GM19467 (cell line): Measurements from ENCODE around the gene TTC39C.
A peak's percentile ranks its signal among the peaks of the same experiment; 100 is the strongest.

ENCODE experiments used
- ATAC-seq: cut with Tn5 transposase; IDR thresholded peaks from one replicate; pipeline ENCODE4 v1.9.1; 2021; ENCODE audit warnings: mild to moderate bottlenecking, moderate library complexity; ENCODE audit not compliant: unreplicated experiment

TTC39C gene

GRCh38 chr18:24014062-24014985, at the start of gene TTC39C:
TSS of gene TTC39C (plus strand) at chr18:24014754. CDS start at chr18:24014872, 118 bp downstream.
- no peak for ATAC-seq

DNA sequence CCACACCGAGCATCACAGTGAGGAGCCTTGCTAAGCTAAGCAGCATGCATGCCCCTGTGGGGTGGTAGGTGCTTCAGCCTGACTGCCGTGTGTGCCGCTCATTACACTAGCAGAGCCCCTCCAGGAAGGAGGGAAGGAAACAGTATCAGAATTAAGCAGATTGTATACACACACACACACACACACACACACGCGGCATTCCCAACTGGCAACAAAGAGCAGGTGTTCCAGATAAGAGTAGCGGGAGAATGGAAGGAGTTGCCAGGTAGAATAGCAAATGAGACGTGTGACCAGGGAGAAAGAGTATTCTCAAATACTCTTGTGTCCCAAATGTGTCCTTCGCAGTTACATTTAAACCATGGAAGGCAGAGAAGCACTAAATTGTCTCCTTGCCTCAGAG, 47.6 kb upstream of the TTC39C start:
- no peak for ATAC-seq

DNA sequence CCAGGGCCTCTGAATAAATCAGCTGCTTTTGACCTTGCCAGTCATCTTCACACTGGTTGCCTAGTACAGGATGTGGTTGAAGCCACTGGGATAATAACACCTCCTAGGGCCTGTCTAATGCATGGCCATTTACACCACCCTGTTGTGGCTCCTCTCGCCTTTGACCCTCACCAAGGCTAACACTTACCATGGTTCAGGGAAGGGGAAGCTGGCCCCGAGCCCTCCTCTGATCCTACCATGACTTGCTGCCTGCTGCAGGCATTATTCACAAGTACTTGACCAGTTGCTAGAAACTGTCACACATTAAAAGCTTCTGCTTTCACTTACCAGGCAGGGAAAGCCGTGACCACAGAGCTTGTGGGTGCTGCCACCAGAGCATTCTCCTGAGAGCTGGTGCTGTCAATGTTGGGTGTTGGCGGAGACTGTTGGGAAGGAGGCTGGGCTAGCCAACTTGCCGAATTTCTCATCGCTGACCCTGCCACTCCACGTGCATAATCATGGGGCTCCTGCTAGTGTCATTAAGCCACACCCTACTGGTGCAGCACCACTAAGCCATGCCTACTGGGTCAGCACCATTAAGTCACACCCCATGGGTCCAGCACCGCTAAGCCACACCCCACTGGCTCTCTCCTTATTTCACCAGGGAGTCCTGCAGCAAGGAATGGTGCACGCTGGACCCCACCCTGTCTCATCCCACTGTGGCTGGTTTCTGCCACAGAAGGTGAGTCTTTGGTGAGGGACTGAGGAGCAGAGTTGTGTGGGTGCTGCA, 47.0 kb upstream of the TTC39C start:
- peak; percentile 58 for ATAC-seq

DNA sequence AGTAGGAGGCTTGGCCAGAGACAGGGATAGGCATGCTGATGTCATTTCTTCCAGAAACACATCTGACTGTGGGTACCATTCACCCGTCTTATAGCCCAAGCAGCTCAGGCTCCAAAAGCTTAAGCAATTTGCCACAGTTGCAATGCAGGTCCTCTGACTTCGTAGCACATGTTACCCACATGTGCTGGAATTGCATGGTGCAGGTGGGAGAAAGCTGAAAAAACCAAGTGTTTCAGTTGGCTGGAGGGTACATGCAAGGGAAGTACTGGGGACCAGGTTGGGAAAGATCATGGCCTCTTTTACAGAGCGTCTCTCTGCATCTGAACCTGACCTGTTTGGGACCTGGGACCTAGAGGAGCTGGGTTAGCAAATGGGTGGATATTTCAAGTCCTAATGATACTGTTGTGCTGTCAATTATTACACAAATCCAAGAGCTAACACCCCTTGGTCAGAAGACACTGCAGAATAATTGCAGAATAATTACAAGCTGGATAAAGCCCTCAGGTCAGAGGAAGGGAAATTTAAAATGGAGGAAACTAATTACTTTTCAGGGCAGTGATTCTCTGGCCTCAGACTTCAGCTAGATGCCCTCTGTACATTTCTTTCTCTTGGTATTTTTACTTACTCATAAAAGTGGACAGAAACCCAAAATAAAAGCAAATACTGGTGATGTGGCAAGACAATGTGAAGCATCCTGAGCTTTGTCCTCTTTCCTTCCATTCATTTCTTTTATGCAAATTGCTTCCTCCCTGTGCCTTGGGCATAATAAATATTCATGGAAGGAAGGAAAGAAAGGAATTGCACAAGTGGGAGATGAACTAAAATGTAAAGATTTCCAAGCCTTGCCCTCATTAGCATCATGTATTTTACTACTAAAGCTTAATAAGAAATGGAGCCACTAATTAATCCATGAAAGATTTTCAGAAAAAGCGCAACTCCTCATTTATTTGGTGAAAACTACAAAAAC, 45.6 kb upstream of the TTC39C start:
- ATAC-seq: no peak

GRCh38 chr18:23969664-23970063, 44.9 kb upstream of the TTC39C start:
- no peak for ATAC-seq

GRCh38 chr18:23970161-23971096, 44.1 kb upstream of the TTC39C start:
- ATAC-seq: no peak

DNA sequence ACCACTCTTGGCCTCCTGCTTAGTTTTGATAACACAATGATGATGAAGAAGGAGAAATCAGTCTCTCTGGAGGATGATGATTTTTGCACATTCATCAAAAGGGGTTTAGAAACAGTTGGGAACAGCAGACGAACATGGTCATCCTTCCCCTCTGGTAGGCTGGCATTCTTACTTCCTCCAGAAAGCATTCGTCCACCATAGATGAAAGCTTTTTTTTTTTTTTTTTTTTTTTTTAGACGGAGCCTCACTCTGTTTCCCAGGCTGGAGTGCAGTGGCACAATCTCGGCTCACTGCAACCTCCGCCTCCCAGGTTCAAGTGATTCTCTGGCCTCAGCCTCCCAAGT, 43.5 kb upstream of the TTC39C start:
- no peak for ATAC-seq

DNA sequence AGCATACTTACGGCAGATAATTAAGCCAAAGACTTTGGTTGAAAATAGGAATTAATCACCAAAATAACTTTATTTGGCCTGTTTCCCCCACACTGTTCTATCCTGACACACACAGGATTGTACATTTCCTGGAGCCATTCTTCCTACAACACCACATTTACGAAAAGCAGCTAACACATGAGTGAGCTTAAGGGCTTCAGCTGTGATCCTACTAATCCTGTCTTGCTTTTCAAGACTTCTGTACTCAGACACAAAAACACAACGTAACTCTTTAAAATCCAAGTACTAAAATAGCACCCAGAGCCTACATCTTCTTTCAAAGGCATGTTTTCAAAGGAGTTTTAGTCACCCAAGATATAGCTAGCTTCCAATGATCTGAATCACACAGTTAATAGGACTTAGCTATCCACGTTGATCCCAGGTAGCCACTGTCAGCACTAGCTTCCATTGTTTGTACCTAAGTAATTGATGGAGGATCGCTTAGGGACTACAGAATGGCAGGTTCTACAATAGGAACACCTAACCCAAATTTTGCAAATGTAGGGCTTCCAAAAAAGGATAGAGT, 42.8 kb upstream of the TTC39C start:
- no peak for ATAC-seq

DNA sequence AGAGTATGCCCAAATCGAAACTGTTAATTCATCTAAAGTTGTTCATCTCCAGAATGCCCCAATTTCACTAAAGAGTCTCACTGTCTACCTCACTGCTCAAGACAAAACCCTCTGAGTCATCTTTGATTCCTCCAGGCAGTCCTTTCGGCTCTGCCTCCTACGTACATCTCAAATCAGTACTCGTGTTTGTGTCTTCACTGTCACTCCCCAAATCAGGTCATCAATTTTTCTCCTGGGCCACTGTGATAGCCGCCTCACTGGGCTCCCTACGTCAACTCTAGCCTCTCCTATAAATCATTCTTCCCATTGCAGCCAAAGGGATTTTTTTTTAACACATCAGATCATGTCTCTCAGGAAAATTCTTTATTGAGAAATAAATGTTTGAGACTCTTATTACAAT, 42.1 kb upstream of the TTC39C start:
- no peak for ATAC-seq

- ATAC-seq: no peak
These were observed 37.5 kb upstream of the TTC39C start for GRCh38 chr18:23977103-23977502.

DNA sequence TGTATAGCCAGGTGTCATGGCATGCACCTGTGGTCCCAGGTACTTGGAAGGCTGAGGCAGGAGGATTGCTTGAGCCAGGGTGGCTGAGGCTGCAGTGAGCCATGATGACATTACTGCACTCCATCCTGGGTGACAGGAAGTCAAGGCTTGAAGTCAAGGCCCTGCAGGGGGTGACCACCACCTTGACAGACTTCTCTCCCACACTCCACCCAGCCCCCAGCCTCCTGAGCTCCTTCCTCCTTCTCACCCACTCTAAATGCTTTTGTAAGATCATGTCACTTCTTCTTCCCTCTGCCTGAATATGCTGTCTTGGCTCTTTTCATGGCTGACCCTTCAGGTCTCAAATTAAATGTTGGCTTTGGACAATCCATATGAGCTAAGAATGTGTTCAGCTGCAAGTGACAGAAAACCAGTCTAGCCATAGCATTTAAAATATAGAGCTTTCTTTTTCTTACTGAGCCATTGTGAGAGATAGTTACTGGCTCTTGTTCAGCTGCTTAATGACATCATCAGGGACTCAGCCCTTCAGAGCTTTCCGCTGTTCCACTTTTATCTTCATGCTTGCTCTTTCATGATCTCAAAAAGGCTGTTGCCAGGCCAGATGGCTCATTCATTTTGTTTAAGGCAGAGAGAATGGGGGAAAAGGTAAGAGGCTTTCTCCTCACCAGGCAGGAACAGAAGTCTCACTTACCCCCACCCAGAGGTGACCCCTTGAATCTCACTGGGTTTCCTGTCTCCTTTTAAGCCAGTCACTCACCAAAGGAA, 36.7 kb upstream of the TTC39C start:
- ATAC-seq: no peak

- peak; percentile 87 for ATAC-seq
These were observed 33.1 kb upstream of the TTC39C start for GRCh38 chr18:23981369-23981980.

DNA sequence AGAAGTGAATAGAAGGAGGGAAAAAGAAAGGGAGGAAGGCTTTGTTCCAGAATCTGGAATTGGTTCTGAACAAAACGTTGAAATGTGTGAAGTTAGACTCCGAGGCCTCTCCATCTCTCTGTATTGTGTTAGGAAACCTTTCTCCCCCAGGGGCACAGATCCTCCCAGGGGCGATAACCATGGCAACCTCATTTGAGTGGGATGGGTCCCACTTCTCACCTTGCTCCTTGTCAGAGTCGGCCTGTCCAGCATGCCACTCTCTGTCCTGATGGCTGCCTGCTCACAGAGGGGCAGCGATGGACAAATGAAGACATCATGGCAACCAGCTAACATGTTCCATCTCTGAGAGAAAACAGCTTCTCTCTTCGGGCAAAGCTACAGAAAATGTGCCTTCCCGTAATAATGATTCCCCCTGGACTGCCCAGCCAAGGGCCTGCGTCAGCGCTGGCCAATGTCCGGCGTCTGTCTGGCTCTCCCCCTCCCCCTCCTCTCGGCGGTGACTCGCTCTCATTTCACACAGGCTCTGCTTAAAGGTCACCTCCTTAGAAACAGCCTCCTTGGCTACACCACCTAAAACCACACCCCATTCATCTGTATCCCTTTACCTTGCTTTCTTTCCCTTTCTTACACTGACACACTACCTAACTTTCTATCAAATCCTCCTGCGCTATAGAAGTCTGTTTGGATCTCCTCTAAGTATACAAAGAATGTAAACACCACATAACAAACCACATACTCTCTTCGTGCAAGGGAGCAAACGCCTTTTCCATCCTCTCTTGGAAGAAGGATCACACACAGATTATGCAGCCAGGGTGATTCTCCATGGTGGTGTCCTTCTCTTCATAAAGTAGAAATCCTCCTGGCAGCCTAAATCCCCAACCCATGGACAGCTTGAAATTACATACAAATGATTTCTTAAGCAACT, 32.1 kb upstream of the TTC39C start:
- ATAC-seq: no peak

DNA sequence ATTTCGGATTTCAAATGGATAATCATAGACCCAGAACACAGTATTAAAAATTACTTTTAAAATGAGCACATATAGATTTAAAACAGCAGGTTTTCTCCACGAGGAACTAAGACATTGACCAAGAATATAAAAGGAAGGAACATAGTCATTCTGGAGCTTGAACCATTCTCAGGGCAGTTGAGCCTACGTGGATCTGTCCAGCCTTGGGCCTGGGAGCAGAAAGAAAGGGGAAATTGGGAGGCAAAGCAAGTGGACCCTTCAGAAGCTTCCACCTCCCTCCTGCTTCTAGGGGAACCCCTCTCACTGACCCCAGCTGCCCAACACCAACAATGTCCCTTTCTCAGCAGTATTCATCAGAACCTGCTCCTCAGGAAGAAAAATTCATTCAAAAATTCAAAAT, 31.4 kb upstream of the TTC39C start:
- no peak for ATAC-seq

GRCh38 chr18:23986600-23987359, 27.8 kb upstream of the TTC39C start:
- ATAC-seq: no peak
